NOMO-1 (cell line): ENCODE measurements around the gene ZNF160.

ENCODE experiments used
- DNase-seq, 2 experiments: peaks; one replicate each; lab custom pipeline; 2025; ENCODE audit not compliant: unreplicated experiment in 2 of 2; lab: John Stamatoyannopoulos, UW

The ZNF160 gene

DNA sequence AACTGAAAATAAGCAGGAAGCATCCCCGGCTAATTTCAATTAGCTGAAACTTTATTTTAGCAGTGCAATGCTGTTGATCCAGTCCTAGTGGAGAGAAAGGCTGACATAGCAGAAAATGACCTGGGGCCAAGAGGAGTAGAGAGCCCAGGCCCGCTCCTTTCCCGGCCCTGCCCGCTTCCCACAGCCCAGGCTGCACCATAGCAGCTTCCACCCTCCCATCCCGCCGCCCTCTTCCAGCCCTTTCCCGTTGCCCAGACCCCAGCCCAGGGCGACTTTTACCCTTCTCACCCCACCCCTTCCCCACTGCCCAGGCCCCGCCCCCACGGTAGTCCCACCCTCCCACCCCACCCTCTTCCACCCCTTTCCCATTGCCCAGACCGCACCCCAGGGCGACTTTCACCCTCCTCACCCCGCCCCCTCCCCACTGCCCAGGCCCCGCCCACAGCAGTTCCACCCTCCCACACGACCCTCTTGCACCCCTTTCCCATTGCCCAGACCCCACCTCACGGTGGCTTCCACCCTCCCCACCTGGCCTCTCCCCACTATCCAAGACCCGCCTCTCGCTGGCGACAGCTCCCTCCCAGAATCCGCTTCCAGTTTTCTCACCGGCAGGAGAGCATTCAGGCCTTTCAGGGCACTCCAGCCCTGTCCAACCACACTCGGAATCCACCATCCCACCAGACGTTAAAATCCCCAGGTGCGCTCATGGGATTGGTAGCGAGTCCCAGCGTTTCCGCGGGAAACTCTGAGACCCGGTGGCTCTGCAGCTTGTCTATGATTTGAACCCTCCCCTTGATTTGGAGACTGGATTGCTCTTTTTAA is 8.3 kb downstream of the ZNF160 start:
- no peak for DNase-seq

- no peak for DNase-seq
These were observed 10.5 kb downstream of the ZNF160 start for GRCh38 chr19:53092723-53093122.

- no peak for DNase-seq
These were observed 11.6 kb downstream of the ZNF160 start for GRCh38 chr19:53091413-53092254.

GRCh38 chr19:53088091-53088490 is 15.1 kb downstream of the ZNF160 start:
- DNase-seq, result no peak

DNA sequence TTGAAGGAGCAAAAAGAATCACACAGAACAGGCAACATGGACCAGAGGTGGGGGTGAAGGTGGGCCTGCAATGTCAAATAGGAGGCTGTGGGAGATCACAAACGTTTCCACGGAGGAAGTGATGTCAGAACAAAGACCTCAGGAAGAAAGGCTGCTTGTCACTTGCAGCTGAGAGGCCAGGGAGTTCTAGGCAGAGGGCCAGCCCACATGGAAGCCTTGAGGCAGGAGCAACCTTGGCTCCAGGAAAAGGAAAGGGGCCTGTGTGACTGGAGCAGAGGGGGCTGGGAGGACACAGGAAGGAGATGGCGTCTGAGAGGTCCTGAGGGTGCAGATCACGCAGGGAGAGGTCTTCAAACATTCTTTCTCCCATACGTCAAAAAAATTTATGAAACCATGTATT is 16.3 kb downstream of the ZNF160 start:
- no peak for DNase-seq

GRCh38 chr19:53085496-53085895 is 17.7 kb downstream of the ZNF160 start:
- DNase-seq, result no peak

GRCh38 chr19:53082929-53083328 is 20.3 kb downstream of the ZNF160 start:
- no peak for DNase-seq

DNA sequence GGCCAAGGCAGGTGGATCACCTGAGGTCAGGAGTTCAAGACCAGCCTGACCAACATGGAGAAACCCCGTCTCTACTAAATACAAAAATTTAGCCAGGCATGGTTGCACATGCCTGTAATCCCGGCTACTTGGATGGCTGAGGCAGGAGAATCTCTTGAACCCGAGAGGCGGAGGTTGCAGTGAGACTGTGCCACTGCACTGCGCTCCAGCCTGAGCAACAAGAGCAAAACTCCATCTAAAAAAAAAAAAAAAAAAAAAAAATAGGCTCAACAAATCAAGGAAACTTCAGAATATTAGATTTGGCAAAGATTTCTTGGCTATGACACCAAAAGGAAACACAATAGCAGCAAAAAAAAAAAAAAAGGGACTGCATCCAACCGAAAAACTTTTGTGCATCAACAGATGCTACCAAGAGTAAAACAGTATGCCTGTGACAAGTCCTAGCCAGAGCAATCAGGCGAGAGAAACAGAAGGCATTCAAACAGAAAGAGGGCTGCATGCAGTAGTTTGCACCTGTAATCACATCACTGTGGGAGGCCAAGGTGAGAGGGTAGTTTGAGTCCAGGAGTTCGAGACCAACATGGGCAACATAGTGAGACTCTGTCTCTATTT is 23.8 kb downstream of the ZNF160 start:
- no peak for DNase-seq

- DNase-seq, result no peak
These were observed 24.6 kb downstream of the ZNF160 start for GRCh38 chr19:53078668-53079067.

DNA sequence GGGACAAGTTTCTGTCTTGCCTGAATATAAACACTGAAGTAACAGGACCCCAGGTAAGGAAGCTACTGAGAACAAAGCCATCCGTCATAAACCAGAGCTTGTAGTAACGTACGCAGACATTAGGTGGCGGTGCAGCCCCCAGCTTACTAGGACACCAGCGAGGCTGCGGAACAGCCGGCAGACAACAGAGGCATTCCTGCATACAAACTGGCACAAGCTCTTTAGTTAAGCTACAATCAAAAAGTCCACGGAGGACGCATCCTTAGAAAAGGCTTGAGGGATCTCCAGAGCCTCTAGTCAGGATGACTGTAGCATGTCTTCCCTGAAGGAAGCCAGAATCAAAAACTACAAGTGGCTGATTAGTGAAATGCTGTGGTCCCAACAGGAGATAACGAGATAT is 26.2 kb downstream of the ZNF160 start:
- no peak for DNase-seq

GRCh38 chr19:53068834-53069233 is 34.4 kb downstream of the ZNF160 start:
- no peak for DNase-seq

DNA sequence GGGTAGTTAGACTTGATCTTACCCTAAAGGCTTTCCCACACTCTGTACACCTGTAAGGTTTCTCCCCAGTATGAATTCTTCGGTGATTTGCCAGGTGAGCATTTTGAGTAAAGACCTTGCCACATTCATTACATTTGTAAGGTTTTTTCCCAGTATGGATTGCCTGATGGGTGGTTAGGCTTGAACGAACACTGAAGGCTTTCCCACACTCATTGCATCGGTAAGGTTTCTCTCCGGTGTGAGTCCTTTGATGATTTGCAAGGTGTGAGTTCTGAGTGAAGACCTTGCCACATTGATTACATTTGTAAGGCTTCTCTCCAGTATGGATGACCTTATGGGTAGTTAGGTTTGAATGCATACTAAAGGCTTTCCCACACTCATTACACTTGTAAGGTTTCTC is 35.0 kb downstream of the ZNF160 start:
- no peak for DNase-seq

GRCh38 chr19:53057904-53058580 is 45.2 kb downstream of the ZNF160 start:
- no peak for DNase-seq

GRCh38 chr19:53055117-53055516 is 48.1 kb downstream of the ZNF160 start:
- DNase-seq, result no peak

GRCh38 chr19:53047379-53047778 is 55.8 kb downstream of the ZNF160 start:
- DNase-seq, result no peak

DNA sequence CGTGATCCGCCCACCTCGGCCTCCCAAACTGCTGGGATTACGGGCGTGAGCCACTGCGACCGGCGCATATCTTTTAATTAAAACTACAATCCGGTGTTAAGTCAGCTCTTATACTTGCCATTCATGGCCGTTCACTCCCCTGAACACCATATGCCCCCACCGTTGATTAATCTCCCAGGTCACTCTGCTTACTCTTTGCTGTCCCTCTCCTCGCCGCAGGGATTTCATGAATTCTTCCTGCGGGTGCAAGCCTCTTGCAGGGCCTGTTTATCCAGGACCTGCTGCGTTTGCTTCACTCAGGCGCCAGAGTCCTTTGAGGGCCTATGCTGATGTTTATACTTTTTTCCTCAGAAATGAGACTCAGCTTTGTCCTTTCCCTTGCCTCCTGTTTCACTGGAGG is 57.7 kb downstream of the ZNF160 start:
- no peak for DNase-seq

GRCh38 chr19:53041366-53041765 is 61.9 kb downstream of the ZNF160 start:
- DNase-seq, result no peak

GRCh38 chr19:53037101-53038097 is 65.8 kb downstream of the ZNF160 start:
- DNase-seq, result no peak

DNA sequence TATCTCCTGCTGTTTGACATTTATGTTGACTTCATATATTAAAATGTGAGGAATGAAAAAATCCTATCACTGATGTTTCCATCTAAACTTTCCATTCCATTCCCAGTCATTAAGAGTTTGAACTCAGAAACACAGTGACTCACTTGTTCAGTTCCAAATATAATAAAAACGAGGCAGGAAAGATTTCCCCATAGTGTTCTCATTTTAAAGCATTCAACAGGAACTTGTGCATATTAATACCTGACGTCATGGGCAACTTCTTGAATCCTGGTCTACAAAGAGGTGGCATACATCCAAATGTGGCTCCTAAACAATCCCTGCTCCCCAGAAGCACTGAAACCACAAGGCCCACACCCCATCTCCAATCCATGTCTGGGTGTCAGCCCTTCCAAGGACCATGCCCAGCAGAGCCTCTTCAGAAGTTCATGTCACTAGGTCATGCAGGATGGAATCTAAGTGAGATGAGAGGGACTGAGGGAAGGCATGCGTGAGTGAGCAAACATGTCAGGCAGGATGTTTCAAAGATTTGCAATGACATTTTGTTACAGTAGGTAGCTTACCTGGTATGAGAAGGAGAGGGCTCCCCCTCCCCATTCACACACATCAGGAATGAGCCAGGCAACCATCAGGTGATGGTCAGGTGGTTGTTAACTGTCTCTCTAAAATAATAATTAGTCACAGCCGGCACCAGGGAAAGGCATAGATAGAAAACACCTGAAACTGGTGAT is 68.1 kb downstream of the ZNF160 start:
- no peak for DNase-seq
